H4 (cell line): ENCODE measurements around the gene FNDC3B. TPM values are rescaled to one million over a fixed set of nuclear protein-coding genes. Genes with fewer than 3 reads are reported as not detected.

Experiments used
- DNase-seq: peaks from one replicate; pipeline ENCODE4 v3.0.0-alpha.2; 2015; ENCODE audit warnings: low spot score
- total RNA-seq: library from RNA; depleted of rRNA; stranded (reverse); fragments of >200 nt; shearing (Covaris generic); gene quantifications from 2 replicates; pipeline ENCODE4 v1.2.3, GENCODE V29; 2014

The FNDC3B gene
- total RNA-seq, 1 experiment from 2014 or later: 65.8 TPM

DNA sequence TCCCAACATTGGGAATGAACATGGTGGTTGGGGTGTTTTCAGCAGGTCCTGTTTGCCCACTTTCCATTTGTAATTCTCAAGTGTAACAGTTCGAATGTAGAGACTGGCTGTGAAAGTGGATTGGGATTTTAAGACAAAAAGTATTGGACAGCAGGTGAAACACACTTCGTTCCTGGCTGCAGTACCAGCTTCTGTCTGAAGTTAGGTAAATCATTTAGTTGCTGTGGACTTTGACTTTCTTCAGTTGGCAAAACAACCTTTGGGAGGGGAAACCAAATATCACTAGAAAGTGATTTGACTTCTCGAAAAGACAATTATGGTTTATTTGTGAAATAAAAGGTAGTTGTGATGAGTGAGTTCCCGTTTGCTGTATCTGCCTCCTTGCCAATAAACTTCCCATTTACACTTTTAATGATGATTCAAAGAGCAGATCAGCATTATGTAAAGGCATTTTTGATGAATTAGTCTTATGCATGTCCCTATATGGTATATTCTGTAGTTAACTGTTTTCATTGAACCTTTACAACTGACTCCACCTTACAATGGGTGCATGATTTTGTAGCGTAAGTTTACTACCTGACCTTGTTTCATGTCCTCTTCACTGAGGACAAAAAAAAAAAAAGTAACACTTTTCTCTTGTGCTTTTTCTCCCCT lies 34.0 kb downstream of the FNDC3B start:
- no peak for DNase-seq

GRCh38 chr3:172074032-172074431 lies 34.7 kb downstream of the FNDC3B start:
- no peak for DNase-seq

DNA sequence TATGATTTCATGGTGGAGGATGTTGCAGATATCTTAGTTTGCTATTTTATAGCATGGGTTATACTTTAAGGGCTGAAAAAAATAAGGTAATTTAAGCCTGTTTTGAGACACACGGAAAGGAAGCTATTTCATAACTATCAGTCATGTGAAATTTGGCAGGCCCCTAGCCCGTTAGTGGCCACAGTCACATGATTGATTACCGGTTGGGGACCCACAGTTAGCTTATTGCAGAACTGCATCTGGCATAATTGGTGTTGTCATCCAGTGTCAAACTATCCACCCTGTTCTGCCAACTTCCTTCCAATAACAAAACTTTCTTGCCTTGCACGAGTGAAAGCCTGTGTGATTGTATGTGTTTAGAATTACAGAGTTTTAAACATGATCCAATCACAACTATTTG lies 35.2 kb downstream of the FNDC3B start:
- DNase-seq: no peak

GRCh38 chr3:172076212-172076611 lies 36.8 kb downstream of the FNDC3B start:
- no peak for DNase-seq

DNA sequence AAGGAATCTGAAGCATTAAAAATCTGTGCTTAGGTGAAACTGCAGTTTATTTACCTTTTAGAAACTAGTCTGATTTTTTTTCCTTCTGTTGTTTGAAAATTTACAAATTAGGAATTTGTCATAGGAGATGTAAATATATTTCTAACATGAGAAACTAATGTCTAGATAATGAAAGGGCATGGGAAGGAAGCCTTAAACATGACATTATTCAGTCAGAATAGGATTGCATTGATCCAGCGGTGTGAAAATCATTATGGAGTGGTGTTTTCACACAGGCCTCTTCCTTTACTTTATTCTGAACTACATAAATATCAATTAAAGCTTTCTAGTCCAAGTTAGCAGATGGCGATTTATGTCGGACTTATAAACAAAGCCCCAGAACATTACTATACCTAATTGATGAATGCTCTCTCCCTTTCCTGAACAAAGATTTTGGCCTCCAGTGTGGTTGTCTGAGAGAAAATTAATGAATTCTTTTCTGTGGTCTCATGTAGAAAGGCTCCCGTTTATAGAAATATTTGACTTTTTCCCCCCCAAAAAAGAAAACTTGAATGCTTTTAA lies 37.9 kb downstream of the FNDC3B start:
- no peak for DNase-seq

- no peak for DNase-seq
Measured at GRCh38 chr3:172078244-172078643, 38.9 kb downstream of the FNDC3B start.

GRCh38 chr3:172078721-172079120 lies 39.3 kb downstream of the FNDC3B start:
- DNase-seq: no peak

DNA sequence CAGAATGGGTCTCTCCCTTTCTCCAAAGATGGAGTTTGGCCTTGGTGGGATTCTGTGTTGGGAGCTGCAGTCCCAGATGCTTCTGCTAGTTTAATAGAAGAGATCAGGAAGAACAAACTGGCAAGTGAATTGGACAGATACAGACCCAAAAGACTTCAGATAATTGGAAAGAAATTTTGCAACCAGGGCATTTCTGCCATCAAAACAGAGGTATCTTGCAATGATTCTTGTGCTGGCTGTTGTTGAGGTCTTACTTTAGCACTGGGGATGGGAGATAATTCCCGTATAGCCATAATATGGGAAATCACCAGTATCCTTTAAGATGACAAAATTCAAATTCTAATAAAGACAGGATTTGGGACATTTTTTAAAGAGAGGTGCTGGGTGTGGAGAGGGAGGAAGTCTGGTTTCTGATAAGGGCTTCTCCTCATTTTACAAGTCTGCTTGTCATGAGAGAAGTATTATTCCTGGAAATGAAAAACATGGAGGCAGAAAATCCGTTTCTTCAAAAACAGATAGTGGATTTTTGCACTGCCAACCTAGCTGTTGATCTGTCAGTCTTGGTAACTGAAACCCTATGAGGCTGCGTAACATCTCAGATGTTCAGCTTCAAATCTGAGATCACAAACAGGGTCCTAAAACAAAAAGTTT lies 40.1 kb downstream of the FNDC3B start:
- DNase-seq: no peak

DNA sequence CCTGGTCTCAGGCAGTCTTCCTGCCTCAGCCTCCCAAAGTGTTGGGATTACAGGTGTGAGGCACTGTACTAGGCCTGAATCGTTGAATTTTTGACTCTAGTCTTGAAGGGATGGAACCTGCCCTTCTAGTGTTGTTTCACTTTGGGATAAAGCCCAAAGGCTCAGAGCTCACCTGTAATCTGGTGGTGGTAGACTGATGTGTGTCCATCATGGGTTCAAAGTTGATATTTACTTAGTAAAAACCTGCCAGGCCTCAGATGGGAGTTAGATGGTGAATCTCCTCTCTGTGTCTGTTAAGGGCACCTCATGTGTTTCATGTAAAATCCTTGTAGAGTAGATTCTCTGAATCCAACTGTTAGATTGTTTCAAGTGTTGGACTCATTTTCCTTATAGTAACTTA lies 41.1 kb downstream of the FNDC3B start:
- DNase-seq: no peak

GRCh38 chr3:172082269-172082668 lies 42.9 kb downstream of the FNDC3B start:
- DNase-seq: peak; percentile 60

DNA sequence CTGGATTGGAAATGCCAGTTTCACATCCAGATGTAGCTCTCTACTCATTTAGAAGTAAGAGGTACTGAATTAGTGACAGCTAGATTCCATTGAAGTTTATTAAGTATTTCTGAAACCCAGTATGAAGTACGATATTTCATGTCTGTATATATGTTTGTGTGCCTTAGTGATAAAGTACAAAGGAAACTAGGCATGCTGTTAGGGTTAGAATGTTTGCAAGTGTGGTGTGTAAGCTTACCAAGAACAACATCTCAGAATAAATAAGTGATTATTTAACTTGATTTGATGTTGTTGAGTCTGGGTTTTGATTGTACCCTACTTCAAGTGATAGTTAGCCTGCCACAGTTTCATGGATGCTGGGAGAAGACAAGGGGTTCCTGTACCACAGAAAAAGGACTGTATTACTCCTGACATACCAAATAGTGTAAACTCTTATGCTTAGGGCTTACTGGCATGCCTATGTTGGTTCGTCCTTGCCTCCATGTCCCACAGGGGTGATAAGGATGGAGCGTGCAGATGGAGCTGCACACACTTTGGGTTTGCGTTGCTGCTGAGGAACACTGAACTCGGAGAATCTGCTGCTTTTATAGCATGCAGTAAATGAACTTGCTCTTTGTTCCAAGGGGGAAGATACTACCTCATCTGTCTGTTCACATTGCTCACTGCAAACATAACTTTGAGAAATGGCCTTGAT lies 43.6 kb downstream of the FNDC3B start:
- no peak for DNase-seq

GRCh38 chr3:172083995-172084409 lies 44.6 kb downstream of the FNDC3B start:
- no peak for DNase-seq

GRCh38 chr3:172084871-172085556 lies 45.6 kb downstream of the FNDC3B start:
- no peak for DNase-seq

DNA sequence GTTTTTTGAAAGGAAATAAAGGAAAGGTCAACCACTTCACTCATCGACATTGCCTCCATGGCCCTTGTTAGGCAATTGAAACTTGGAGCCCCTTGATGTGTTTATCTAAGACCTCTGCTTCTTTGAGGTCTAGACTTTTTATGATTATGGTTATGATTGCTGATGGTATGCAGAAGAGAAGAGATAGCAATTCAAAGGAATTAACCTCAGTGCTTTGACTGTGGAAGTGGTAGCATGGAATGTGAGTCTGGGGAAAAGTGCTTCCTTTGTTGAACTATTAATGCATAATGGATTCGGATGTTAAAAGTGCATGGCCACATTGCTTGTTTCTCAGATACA lies 46.1 kb downstream of the FNDC3B start:
- DNase-seq: no peak

GRCh38 chr3:172086071-172086470 lies 46.7 kb downstream of the FNDC3B start:
- no peak for DNase-seq

GRCh38 chr3:172087198-172087597 lies 47.8 kb downstream of the FNDC3B start:
- DNase-seq: no peak

DNA sequence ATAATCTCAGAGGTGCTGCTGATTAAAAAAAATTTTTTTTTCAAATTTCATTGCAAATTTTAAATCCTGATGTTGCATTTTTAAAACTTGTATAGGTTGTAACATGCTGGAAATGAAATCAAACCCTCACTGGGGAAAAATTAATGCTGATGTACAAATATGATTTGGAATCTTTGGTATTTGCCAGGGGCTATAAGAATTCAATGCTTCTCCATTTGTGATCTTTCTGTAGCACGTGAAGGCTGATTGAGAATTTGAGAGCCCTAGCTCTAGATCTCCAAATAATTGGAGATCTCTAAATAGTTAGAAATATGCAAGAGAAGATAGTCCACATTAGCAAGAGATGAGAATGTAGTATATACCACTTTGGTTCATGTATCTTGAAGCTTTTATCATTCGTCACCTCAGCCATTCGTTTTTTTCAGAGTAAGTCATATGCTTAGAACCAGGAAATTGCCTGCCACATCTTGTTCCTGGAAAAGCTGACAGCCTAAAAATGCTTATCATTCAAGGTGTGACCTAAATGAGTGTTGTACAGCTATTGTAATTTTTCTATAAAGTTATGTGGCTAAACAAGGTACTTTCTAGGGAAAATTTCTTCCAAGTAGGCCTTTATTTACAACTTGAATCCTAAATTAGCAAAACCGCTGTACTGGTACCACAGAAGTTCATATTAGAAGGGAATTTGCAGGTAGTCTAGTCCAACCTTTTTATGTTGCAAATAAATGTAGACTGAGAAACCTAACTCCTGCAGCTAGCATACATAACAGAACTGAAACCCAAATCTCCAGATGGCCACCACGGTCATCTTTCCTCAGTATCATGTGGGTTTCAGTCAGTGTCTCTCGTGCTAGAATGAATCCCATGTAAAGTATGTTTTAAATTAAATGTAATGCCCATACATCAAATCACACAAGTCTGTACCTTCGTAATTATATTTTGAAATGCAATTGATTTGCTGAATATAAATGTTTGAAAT lies 48.5 kb downstream of the FNDC3B start:
- no peak for DNase-seq

DNA sequence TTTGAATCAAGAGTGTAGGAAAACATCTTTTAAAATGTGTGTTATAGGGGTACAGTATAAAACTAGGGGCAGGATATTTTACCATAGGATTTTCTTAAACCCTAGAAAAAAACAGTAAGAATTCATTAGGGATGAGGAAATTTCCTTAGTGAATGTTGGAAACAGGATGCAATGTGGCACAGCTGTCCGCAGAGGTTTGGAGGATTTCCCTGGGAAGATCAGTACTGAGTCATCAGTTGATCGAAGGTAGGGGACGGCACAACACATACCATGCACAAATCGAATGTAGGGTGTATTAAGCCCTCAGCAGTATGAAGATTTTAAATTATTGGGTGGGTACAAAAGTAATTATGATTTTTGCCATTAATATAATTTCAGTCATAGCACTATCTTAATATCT lies 49.9 kb downstream of the FNDC3B start:
- no peak for DNase-seq

GRCh38 chr3:172090035-172090434 lies 50.7 kb downstream of the FNDC3B start:
- DNase-seq: no peak

DNA sequence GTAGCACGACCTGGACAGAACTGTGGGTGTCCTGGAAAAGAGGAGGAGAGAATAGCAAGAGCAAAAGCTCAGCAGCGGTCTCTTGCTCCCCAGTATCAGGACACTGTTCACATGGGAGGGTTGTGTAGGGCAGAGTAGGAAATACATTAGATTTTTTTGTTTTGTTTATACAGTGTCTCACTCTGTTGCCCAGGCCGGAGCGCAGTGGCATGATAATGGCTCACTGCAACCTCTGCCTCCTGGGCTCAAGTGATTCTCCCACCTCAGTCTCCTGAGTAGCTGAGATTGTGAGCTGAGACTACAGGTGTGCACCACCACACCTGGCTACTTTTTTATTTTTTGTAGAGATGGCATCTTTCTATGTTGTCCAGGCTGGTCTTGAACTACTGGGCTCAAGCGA lies 53.3 kb downstream of the FNDC3B start:
- no peak for DNase-seq
